Fibroblast of skin of left quadriceps (primary cell): ENCODE results near the gene RGS6.

Experiments
- DNase-seq, 2 experiments: peaks; one replicate each; pipeline ENCODE4 v3.0.0-alpha.2; 2013; ENCODE audit warnings: low read depth in 2 of 2

The RGS6 gene

GRCh38 chr14:72311116-72311515 lies 378.9 kb downstream of the RGS6 start:
- DNase-seq, result no peak

- DNase-seq, result no peak
Observed at GRCh38 chr14:72311516-72311915, 379.3 kb downstream of the RGS6 start.

GRCh38 chr14:72314808-72315435 lies 382.7 kb downstream of the RGS6 start:
- no peak for DNase-seq

GRCh38 chr14:72315714-72316113 lies 383.5 kb downstream of the RGS6 start:
- DNase-seq, result no peak

GRCh38 chr14:72318648-72319047 lies 386.4 kb downstream of the RGS6 start:
- no peak for DNase-seq

GRCh38 chr14:72332046-72332445 lies 399.8 kb downstream of the RGS6 start:
- DNase-seq, result no peak

- DNase-seq, result no peak
Observed at GRCh38 chr14:72332871-72333270, 400.6 kb downstream of the RGS6 start.

GRCh38 chr14:72333357-72333756 lies 401.1 kb downstream of the RGS6 start:
- no peak for DNase-seq

GRCh38 chr14:72336311-72336980 lies 404.2 kb downstream of the RGS6 start:
- no peak for DNase-seq

GRCh38 chr14:72341237-72341636 lies 409.0 kb downstream of the RGS6 start:
- no peak for DNase-seq

- DNase-seq, result no peak
Observed at GRCh38 chr14:72341686-72342085, 409.5 kb downstream of the RGS6 start.

- DNase-seq, result no peak
Observed at GRCh38 chr14:72347118-72347517, 414.9 kb downstream of the RGS6 start.

GRCh38 chr14:72350215-72350614 lies 418.0 kb downstream of the RGS6 start:
- no peak for DNase-seq

GRCh38 chr14:72352012-72352411 lies 419.8 kb downstream of the RGS6 start:
- DNase-seq, result no peak

GRCh38 chr14:72366619-72367018 lies 434.4 kb downstream of the RGS6 start:
- DNase-seq, result no peak

- no peak for DNase-seq
Observed at GRCh38 chr14:72369106-72369505, 436.9 kb downstream of the RGS6 start.

GRCh38 chr14:72377016-72377415 lies 444.8 kb downstream of the RGS6 start:
- DNase-seq, result no peak

- no peak for DNase-seq
Observed at GRCh38 chr14:72380456-72380855, 448.2 kb downstream of the RGS6 start.

GRCh38 chr14:72383865-72384264 lies 451.6 kb downstream of the RGS6 start:
- DNase-seq, result no peak

GRCh38 chr14:72387726-72388125 lies 455.5 kb downstream of the RGS6 start:
- no peak for DNase-seq

GRCh38 chr14:72389200-72389599 lies 457.0 kb downstream of the RGS6 start:
- DNase-seq, result no peak

GRCh38 chr14:72401101-72401625 lies 468.9 kb downstream of the RGS6 start:
- no peak for DNase-seq

GRCh38 chr14:72401632-72402376 lies 469.6 kb downstream of the RGS6 start:
- no peak for DNase-seq
